ENCODE results near the gene TMEM132D. TPM values are rescaled to one million over a fixed set of nuclear protein-coding genes. Genes with fewer than 3 reads are reported as not detected.
A peak's percentile ranks its signal among the peaks of the same experiment; 100 is the strongest.

Gene TMEM132D
- total RNA-seq, 3 donors from 2014 or later, result 0.09 to 0.24 (median 0.12) TPM

GRCh38 chr12:129385637-129385990 is 518.2 kb downstream of the TMEM132D start:
- Histone ChIP-seq H3K4me3 (no peak overlapping the region), H3K9me3 (peaks cover 5% of the 10 kb centered on the region), H3K4me1 (ENCODE audit: low read depth) (no peaks in the 10 kb centered on the region), H3K36me3 (ENCODE audit: low read depth) (no peaks in the 10 kb centered on the region)
- ATAC-seq, result peak; percentile 53
- no peak for DNase-seq
- no peak for TF ChIP-seq CTCF (IDR thresholded peaks at IDR 0.05)
- intact Hi-C loops (cut with DNase I, micrococcal nuclease), result no loop called here

GRCh38 chr12:129383956-129384355 is 519.9 kb downstream of the TMEM132D start:
- no peaks in the 10 kb centered on the region for H3K4me1 ChIP-seq (ENCODE audit: low read depth)
- ATAC-seq (no peak), DNase-seq (no peak)
- H3K36me3 ChIP-seq (ENCODE audit: low read depth), result no peaks in the 10 kb centered on the region
- no peak for TF ChIP-seq CTCF (IDR thresholded peaks at IDR 0.05)
- H3K9me3 ChIP-seq, result peaks cover 5% of the 10 kb centered on the region
- no peak overlapping the region for H3K4me3 ChIP-seq
- intact Hi-C loops (cut with DNase I, micrococcal nuclease), result no loop called here

GRCh38 chr12:129381715-129382114 is 522.1 kb downstream of the TMEM132D start:
- Histone ChIP-seq H3K4me1 (ENCODE audit: low read depth) (no peaks in the 10 kb centered on the region), H3K9me3 (peaks cover 11% of the 10 kb centered on the region), H3K4me3 (no peak overlapping the region), H3K36me3 (ENCODE audit: low read depth) (no peaks in the 10 kb centered on the region)
- DNase-seq (no peak), ATAC-seq (peak; percentile 43)
- TF ChIP-seq CTCF (IDR thresholded peaks at IDR 0.05), result no peak
- intact Hi-C loops (cut with DNase I, micrococcal nuclease), result no loop called here

- peaks cover 7% of the 10 kb centered on the region for H3K9me3 ChIP-seq
- H3K4me3 ChIP-seq, result no peak overlapping the region
- ATAC-seq (peak; percentile 95), DNase-seq (peak in 1 of 3 donors; percentile 29)
- H3K4me1 ChIP-seq (ENCODE audit: low read depth), result no peaks in the 10 kb centered on the region
- intact Hi-C loops (cut with DNase I, micrococcal nuclease), result no loop called here
- H3K36me3 ChIP-seq (ENCODE audit: low read depth), result no peaks in the 10 kb centered on the region
- no peak for TF ChIP-seq CTCF (IDR thresholded peaks at IDR 0.05)
Observed at GRCh38 chr12:129379076-129379804, 524.6 kb downstream of the TMEM132D start.

GRCh38 chr12:129378496-129378895 is 525.3 kb downstream of the TMEM132D start:
- ATAC-seq (no peak), DNase-seq (no peak)
- no peaks in the 10 kb centered on the region for H3K36me3 ChIP-seq (ENCODE audit: low read depth)
- no peaks in the 10 kb centered on the region for H3K4me1 ChIP-seq (ENCODE audit: low read depth)
- no peak overlapping the region for H3K4me3 ChIP-seq
- intact Hi-C loops (cut with DNase I, micrococcal nuclease), result no loop called here
- peaks cover 7% of the 10 kb centered on the region for H3K9me3 ChIP-seq
- TF ChIP-seq CTCF (IDR thresholded peaks at IDR 0.05), result no peak

All from mucosa of descending colon (tissue), 3 donors.